Measurements from ENCODE around the gene GSK3B. TPM values are rescaled to one million over a fixed set of nuclear protein-coding genes. Genes with fewer than 3 reads are reported as not detected.

The GSK3B gene
- total RNA-seq, 1 experiment from 2014 or later, result 50.0 TPM

DNA sequence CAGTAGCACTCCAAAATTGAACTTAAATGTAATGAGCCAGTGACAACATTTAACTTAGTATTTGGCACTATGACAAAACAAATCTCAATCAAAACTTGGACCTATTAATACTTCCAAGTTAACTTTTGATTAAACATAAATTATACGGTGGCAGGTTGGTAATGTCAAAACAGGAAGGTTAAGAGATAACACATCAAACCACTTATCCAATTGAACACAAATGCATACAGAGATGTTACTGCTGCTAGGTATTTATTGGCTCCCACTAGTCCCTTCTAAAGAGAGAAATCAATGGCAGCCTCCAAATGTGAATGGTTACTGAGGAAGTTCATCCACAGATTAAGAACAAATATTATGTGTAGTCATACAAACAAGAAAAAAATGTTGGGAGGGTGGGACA lies 1.8 kb downstream of the GSK3B start (continued):
- TF ChIP-seq EGR1 (IDR thresholded peaks at IDR 0.05; ENCODE audit: low read depth) (no peak), TCF7L2 (IDR thresholded peaks at IDR 0.05; ENCODE audit: borderline replicate concordance, extremely low read depth, insufficient read depth, insufficient read length) (no peak)

- H2AFZ ChIP-seq (ENCODE audit: low read depth, low read length, poor library complexity, severe bottlenecking), result no peak overlapping the region
- H3K79me2 ChIP-seq (ENCODE audit: insufficient read depth, low read length), result peaks cover 84% of the 10 kb centered on the region
- CTCF ChIA-PET, result no interaction called here
- H3K9ac ChIP-seq (ENCODE audit: low read length), result no peak overlapping the region
- H3K9me3 ChIP-seq (ENCODE audit: control insufficient read depth in 1 of 2, insufficient read depth in 1 of 2, low read depth in 1 of 2, low read length in 2 of 2), result no peaks in the 10 kb centered on the region
- no peaks in the 10 kb centered on the region for H3K9me2 ChIP-seq (ENCODE audit: insufficient read depth)
- BruUV-seq (replicated peaks), result no TSS peak
- RAD21 ChIA-PET (ENCODE audit: low non-redundant PET in 1 of 2, low total read pairs in 2 of 2, uncharacterized antibody in 2 of 2, unreplicated experiment in 2 of 2), result no interaction called here
- TF ChIP-seq ZBTB33 (IDR thresholded peaks at IDR 0.05; ENCODE audit: extremely low read depth, insufficient replicate concordance, low read length), result no peak
- no peak for TF ChIP-seq ZNF274 (IDR thresholded peaks at IDR 0.05; ENCODE audit: low read depth, low read length)
- TF ChIP-seq EGR1 (IDR thresholded peaks at IDR 0.05; ENCODE audit: low read depth), result no peak
- TF ChIP-seq FOSL1 (IDR thresholded peaks at IDR 0.05; ENCODE audit: low read depth), result no peak
- no peak for TF ChIP-seq CBX3 (IDR thresholded peaks at IDR 0.05; ENCODE audit: low read depth)
- TF ChIP-seq TCF7L2 (IDR thresholded peaks at IDR 0.05; ENCODE audit: borderline replicate concordance, extremely low read depth, insufficient read depth, insufficient read length), result no peak
- no peak for TF ChIP-seq ZFX (IDR thresholded peaks at IDR 0.05)
- TF ChIP-seq SRF (IDR thresholded peaks at IDR 0.05; ENCODE audit: low read depth), result no peak
- TF ChIP-seq EZH2 (IDR thresholded peaks at IDR 0.05), result no peak
- TF ChIP-seq ELF1 (IDR thresholded peaks at IDR 0.05; ENCODE audit: borderline replicate concordance, low read depth), result no peak
- TF ChIP-seq JUND (IDR thresholded peaks at IDR 0.05), result no peak
- TF ChIP-seq CEBPB (IDR thresholded peaks at IDR 0.05; ENCODE audit: low read depth), result no peak
- no peak for TF ChIP-seq RAD21 (IDR thresholded peaks at IDR 0.05; ENCODE audit: low read depth)
- TF ChIP-seq EZH2phosphoT487 (IDR thresholded peaks at IDR 0.05; ENCODE audit: borderline replicate concordance), result no peak
- TF ChIP-seq YY1 (IDR thresholded peaks at IDR 0.05; ENCODE audit: extremely low read depth, insufficient replicate concordance, low read depth, low read length), result no peak
- TF ChIP-seq REST (IDR thresholded peaks at IDR 0.05; ENCODE audit: low read depth), result no peak
- TF ChIP-seq, protein P1, sequence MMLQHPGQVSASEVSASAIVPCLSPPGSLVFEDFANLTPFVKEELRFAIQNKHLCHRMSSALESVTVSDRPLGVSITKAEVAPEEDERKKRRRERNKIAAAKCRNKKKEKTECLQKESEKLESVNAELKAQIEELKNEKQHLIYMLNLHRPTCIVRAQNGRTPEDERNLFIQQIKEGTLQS (IDR thresholded peaks at IDR 0.05), result no peak
- peaks cover 0 to 16% of the 10 kb centered on the region in 2 experiments; a peak in 3 of 4 replicates for H3K4me1 ChIP-seq (ENCODE audit: control insufficient read depth in 1 of 2, insufficient read depth in 2 of 2, low read length in 2 of 2)
- no peak for ATAC-seq
- no peak for DNase-seq (ENCODE audit: low read depth, low spot score)
- no peak overlapping the region for H3K4me2 ChIP-seq (ENCODE audit: low read length)
- no peaks in the 10 kb centered on the region for H4K20me1 ChIP-seq (ENCODE audit: insufficient read depth)
- intact Hi-C loops (cut with micrococcal nuclease), result loop anchor here (10.0 kb wide), 1 partner anchor 626 kb away; the partner anchor contains the start of genes POGLUT1 and TMEM39A
- H3K27me3 ChIP-seq (ENCODE audit: insufficient read depth, low read length), result no peaks in the 10 kb centered on the region
- H3K4me3 ChIP-seq (replicated peaks in 1 of 2; ENCODE audit: low read depth in 1 of 2, low read length in 2 of 2), result no peak overlapping the region
- no peak overlapping the region for H3K27ac ChIP-seq (ENCODE audit: low read depth, low read length)
- POLR2A ChIA-PET, result no interaction called here
- H3K36me3 ChIP-seq (ENCODE audit: control insufficient read depth in 1 of 2, insufficient read depth in 2 of 2, low read length in 2 of 2), result no peaks in the 10 kb centered on the region
Observed at GRCh38 chr3:120090422-120090821, 3.8 kb downstream of the GSK3B start.

All from HCT116 (cell line).